Trophoblast cell (in vitro differentiated cells and primary cell): ENCODE measurements around the gene EGFL7.

ENCODE experiments used
- DNase-seq, 2 donors: peaks; one replicate each; pipeline ENCODE4 v3.0.0-alpha.2; 2016
- H2AFZ ChIP-seq: 2 replicates; pipeline ENCODE4 v1.6.1; 2013; ENCODE audit warnings: low read length, moderate library complexity, mild to moderate bottlenecking; ENCODE audit not compliant: insufficient read depth, poor library complexity
- H2AK5ac ChIP-seq: 2 replicates; pipeline ENCODE4 v1.6.1; 2013; ENCODE audit warnings: mild to moderate bottlenecking, low read length
- H2BK120ac ChIP-seq: 2 replicates; pipeline ENCODE4 v1.6.1; 2013; ENCODE audit warnings: low read length, mild to moderate bottlenecking, moderate library complexity; ENCODE audit not compliant: insufficient read depth, poor library complexity
- H2BK12ac ChIP-seq: 2 replicates; pipeline ENCODE4 v1.6.1; 2013; ENCODE audit warnings: mild to moderate bottlenecking, low read length, moderate library complexity
- H2BK5ac ChIP-seq: 2 replicates; pipeline ENCODE4 v1.6.1; 2013; ENCODE audit warnings: low read length, low read depth, moderate library complexity, mild to moderate bottlenecking; ENCODE audit not compliant: poor library complexity
- H3K14ac ChIP-seq: 2 replicates; pipeline ENCODE4 v1.6.1; 2013; ENCODE audit warnings: mild to moderate bottlenecking, low read length
- H3K18ac ChIP-seq: 2 replicates; pipeline ENCODE4 v1.6.1; 2013; ENCODE audit warnings: mild to moderate bottlenecking, low read length
- H3K23ac ChIP-seq: 2 replicates; pipeline ENCODE4 v1.6.1; 2013; ENCODE audit warnings: low read length
- H3K27ac ChIP-seq: 2 replicates; pipeline ENCODE4 v1.5.1; 2013; ENCODE audit warnings: low read depth, mild to moderate bottlenecking, inconsistent platforms, low read length, moderate library complexity
- H3K27me3 ChIP-seq: 2 replicates; pipeline ENCODE4 v1.6.1; 2013; ENCODE audit warnings: inconsistent platforms, mild to moderate bottlenecking, low read length, moderate library complexity; ENCODE audit not compliant: insufficient read depth
- H3K36me3 ChIP-seq, 2 experiments: 1 replicate in 1 of 2; 2 replicates in 1 of 2; pipeline ENCODE4 v1.6.1; 2013; ENCODE audit warnings: low read length in 2 of 2, mild to moderate bottlenecking in 2 of 2, moderate library complexity in 1 of 2; ENCODE audit not compliant: insufficient read depth in 2 of 2, control insufficient read depth in 1 of 2
- H3K4ac ChIP-seq: 2 replicates; pipeline ENCODE4 v1.6.1; 2013; ENCODE audit warnings: low read depth, mild to moderate bottlenecking, low read length, moderate library complexity
- H3K4me1 ChIP-seq, 2 experiments: 1 replicate in 1 of 2; 2 replicates in 1 of 2; pipeline ENCODE4 v1.6.1; 2013; ENCODE audit warnings: low read length in 2 of 2, mild to moderate bottlenecking in 2 of 2, moderate library complexity in 1 of 2; ENCODE audit not compliant: insufficient read depth in 2 of 2, control insufficient read depth in 1 of 2
- H3K4me2 ChIP-seq: 2 replicates; pipeline ENCODE4 v1.6.1; 2013; ENCODE audit warnings: inconsistent platforms, mild to moderate bottlenecking, low read length, moderate library complexity
- H3K4me3 ChIP-seq: 2 replicates; pipeline ENCODE4 v1.5.1; 2013; ENCODE audit warnings: mild to moderate bottlenecking, low read depth, low read length, inconsistent platforms
- H3K79me1 ChIP-seq: one replicate; pipeline ENCODE4 v1.6.1; 2013; ENCODE audit warnings: low read length
- H3K79me2 ChIP-seq: 2 replicates; pipeline ENCODE4 v1.6.1; 2013; ENCODE audit warnings: low read length, mild to moderate bottlenecking; ENCODE audit not compliant: control insufficient read depth, insufficient read depth, poor library complexity
- H3K9ac ChIP-seq: 2 replicates; pipeline ENCODE4 v1.6.1; 2013; ENCODE audit warnings: mild to moderate bottlenecking, low read length
- H3K9me3 ChIP-seq: 2 replicates; pipeline ENCODE4 v1.6.1; 2013; ENCODE audit warnings: low read depth, mild to moderate bottlenecking, control low read depth, inconsistent platforms, low read length; ENCODE audit not compliant: insufficient read depth
- H4K12ac ChIP-seq: 2 replicates; pipeline ENCODE4 v1.6.1; 2013; ENCODE audit warnings: low read depth, mild to moderate bottlenecking, low read length, moderate library complexity
- H4K8ac ChIP-seq: 2 replicates; pipeline ENCODE4 v1.6.1; 2013; ENCODE audit warnings: low read depth, mild to moderate bottlenecking, low read length, moderate library complexity
- H4K91ac ChIP-seq: one replicate; pipeline ENCODE4 v1.6.1; 2013; ENCODE audit warnings: low read depth, mild to moderate bottlenecking, low read length, moderate library complexity
- WGBS: extraction: QIAGEN DNeasy Blood & Tissue Kit; methylation state at CpG from one replicate; pipeline ENCODE4 v1.1.7; 2013; ENCODE audit warnings: missing lambda C conversion rate; ENCODE audit not compliant: insufficient read length, insufficient coverage; ENCODE audit errors: extremely low coverage; 5-methylcytosine and 5-hydroxymethylcytosine counted together

EGFL7 gene

DNA sequence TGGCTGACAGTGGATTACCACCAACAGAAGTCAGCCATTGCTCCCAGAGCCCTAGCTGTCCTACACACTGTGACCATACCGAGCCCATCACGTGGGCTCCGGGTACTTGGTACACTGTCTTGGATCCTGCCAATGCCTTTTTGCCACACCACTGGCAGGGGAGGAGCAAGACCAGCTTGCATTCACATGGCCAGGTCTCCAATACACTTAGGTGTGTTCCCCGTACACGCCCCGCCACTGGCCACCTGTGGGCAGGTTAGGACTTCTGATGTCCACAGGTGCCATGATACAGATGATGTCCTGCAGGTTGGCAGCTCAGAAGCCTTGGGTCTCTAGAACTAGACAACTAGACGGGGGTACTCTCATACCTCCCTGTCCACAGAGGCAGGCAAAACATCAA, 44.3 kb downstream of the EGFL7 start:
- no peak overlapping the region for H3K4me2 ChIP-seq
- no peak overlapping the region for H2AFZ ChIP-seq
- no peak overlapping the region for H3K4ac ChIP-seq
- H3K9me3 ChIP-seq, result no peaks in the 10 kb centered on the region
- no peak for DNase-seq
- no peaks in the 10 kb centered on the region for H3K36me3 ChIP-seq
- no peak overlapping the region for H4K91ac ChIP-seq
- H2AK5ac ChIP-seq, result no peak overlapping the region
- H2BK12ac ChIP-seq, result no peak overlapping the region
- no CpG with 5 or more reads among the region's 7 CpGs for WGBS
- H3K27ac ChIP-seq, result no peak overlapping the region
- no peak overlapping the region for H4K8ac ChIP-seq
- no peak overlapping the region for H3K14ac ChIP-seq
- no peak overlapping the region for H3K9ac ChIP-seq
- H3K4me1 ChIP-seq, result peaks cover 0 to 9% of the 10 kb centered on the region in 2 experiments
- no peak overlapping the region for H2BK5ac ChIP-seq
- no peak overlapping the region for H3K18ac ChIP-seq
- H4K12ac ChIP-seq, result no peak overlapping the region
- no peaks in the 10 kb centered on the region for H3K27me3 ChIP-seq
- H3K79me1 ChIP-seq, result no peaks in the 10 kb centered on the region
- no peak overlapping the region for H2BK120ac ChIP-seq
- no peaks in the 10 kb centered on the region for H3K79me2 ChIP-seq
- no peak overlapping the region for H3K23ac ChIP-seq
- H3K4me3 ChIP-seq, result no peak overlapping the region

DNA sequence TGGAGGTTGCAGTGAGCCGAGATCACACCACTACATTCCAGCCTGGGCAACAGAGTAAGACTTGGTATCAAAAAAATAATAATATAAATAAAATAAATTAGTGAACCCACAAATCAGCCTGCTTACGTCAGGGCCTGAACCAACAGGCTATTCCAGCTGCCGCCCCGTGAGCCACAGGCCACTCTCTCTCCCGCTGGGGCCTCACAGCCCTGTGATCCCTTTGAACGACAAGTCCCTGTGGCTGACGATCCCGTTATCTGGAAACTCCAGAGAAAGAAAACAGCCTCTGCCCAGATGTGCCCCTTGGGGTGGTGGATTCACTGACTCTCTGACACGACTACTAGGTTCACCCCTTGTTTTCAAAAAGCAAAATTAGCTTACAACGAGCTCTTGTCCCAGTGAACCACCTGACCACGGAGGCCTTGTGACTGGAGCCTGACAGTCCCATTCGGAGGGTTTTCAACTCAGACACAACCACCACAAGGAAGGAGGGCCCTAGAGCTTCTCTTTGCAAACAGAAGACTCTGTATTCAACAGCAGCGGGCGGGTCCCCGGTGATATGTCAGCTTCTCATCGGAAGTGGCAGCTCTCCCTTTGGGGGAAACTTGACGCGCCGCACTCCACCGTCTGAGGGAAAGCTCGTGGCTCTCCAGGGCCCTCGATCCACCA, 45.3 kb downstream of the EGFL7 start:
- DNase-seq, result no peak
- H3K14ac ChIP-seq, result no peak overlapping the region
- H2AK5ac ChIP-seq, result no peak overlapping the region
- H3K18ac ChIP-seq, result no peak overlapping the region
- H3K79me1 ChIP-seq, result peaks cover 5% of the 10 kb centered on the region
- H4K12ac ChIP-seq, result no peak overlapping the region
- no peak overlapping the region for H2BK5ac ChIP-seq
- peaks cover 2% of the 10 kb centered on the region for H3K27me3 ChIP-seq
- WGBS, result no CpG with 5 or more reads among the region's 22 CpGs
- no peak overlapping the region for H3K4ac ChIP-seq
- no peaks in the 10 kb centered on the region for H3K36me3 ChIP-seq
- H3K79me2 ChIP-seq, result peaks cover 4% of the 10 kb centered on the region
- no peak overlapping the region for H2BK120ac ChIP-seq
- no peak overlapping the region for H3K27ac ChIP-seq
- no peak overlapping the region for H4K8ac ChIP-seq
- H3K9ac ChIP-seq, result no peak overlapping the region
- no peak overlapping the region for H2BK12ac ChIP-seq
- peaks cover under 1 to 11% of the 10 kb centered on the region in 2 experiments for H3K4me1 ChIP-seq
- H3K23ac ChIP-seq, result no peak overlapping the region
- H2AFZ ChIP-seq, result no peak overlapping the region
- no peaks in the 10 kb centered on the region for H3K9me3 ChIP-seq
- no peak overlapping the region for H4K91ac ChIP-seq
- H3K4me3 ChIP-seq, result no peak overlapping the region
- H3K4me2 ChIP-seq, result no peak overlapping the region

DNA sequence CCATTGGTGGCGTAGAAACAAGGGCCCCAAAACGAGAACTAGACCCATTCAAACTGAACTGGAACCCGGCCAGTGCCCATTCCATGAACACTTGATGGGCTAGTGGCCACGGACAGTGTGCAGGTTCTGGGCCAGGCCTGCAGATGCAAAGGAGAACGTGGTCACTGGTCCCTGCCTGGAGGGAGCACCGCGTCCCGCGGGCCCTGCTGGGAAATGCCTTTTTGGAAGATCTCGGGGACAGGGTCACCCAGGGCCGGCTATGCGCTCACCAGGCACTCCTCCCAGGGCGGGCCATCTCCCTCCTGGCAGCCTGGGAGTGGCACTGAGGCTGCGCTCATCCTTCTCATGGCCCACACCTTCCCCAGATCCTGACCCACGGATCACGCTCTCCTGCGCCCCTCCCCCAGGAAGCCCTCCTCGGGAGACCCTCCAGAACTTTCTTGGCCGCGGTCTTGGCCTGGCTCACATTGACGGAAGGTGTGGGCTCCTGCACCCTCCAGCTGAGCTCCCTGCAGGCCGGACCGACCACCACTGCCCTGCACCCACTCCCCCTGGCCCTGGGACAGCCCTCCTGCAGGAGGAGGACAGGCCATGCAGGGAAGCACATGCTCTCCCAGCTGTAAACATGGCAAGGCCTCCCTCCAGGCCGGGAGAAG, 46.9 kb downstream of the EGFL7 start:
- no peaks in the 10 kb centered on the region for H3K9me3 ChIP-seq
- no peak overlapping the region for H3K18ac ChIP-seq
- H3K9ac ChIP-seq, result no peak overlapping the region
- no peak overlapping the region for H2BK120ac ChIP-seq
- no peak overlapping the region for H2AK5ac ChIP-seq
- H3K79me1 ChIP-seq, result peaks cover 17% of the 10 kb centered on the region
- WGBS, result no CpG with 5 or more reads among the region's 24 CpGs
- no peak overlapping the region for H4K91ac ChIP-seq
- no peaks in the 10 kb centered on the region for H3K36me3 ChIP-seq
- no peak overlapping the region for H3K14ac ChIP-seq
- H3K27ac ChIP-seq, result no peak overlapping the region
- H3K4ac ChIP-seq, result no peak overlapping the region
- no peak overlapping the region for H4K12ac ChIP-seq
- H2AFZ ChIP-seq, result no peak overlapping the region
- H2BK12ac ChIP-seq, result no peak overlapping the region
- H3K23ac ChIP-seq, result no peak overlapping the region
- H2BK5ac ChIP-seq, result no peak overlapping the region
- no peak for DNase-seq
- no peak overlapping the region for H4K8ac ChIP-seq
- H3K27me3 ChIP-seq, result peaks cover 2% of the 10 kb centered on the region
- peaks cover 9% of the 10 kb centered on the region for H3K79me2 ChIP-seq
- H3K4me3 ChIP-seq, result no peak overlapping the region
- H3K4me2 ChIP-seq, result no peak overlapping the region
- peaks cover 16 to 21% of the 10 kb centered on the region in 2 experiments for H3K4me1 ChIP-seq

DNA sequence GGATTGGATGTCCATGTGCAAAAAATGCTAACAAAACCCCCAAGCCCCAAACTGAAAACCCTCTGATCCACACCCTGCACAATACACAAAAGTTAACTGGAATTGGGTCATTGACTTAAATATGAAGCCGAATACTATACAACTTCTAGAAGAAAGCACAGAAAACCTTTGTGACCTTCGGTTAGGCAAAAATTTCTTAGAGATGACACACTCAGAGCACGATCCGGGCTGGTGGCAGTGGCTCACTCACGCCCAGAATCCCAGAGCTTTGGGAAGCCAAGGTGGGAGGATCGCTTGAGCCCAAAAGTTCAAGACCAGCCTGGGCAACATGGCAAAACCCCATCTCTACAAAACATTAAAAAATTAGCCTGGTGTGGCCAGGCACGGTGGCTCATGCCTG, 47.8 kb downstream of the EGFL7 start:
- H2AK5ac ChIP-seq, result no peak overlapping the region
- H2BK120ac ChIP-seq, result no peak overlapping the region
- no peak overlapping the region for H2BK5ac ChIP-seq
- no peak overlapping the region for H2BK12ac ChIP-seq
- peaks cover 22% of the 10 kb centered on the region for H3K79me1 ChIP-seq
- H3K4me1 ChIP-seq, result peaks cover 22 to 27% of the 10 kb centered on the region in 2 experiments
- H3K18ac ChIP-seq, result no peak overlapping the region
- no peak overlapping the region for H3K4me2 ChIP-seq
- H3K36me3 ChIP-seq, result no peaks in the 10 kb centered on the region
- no peak overlapping the region for H3K9ac ChIP-seq
- H4K12ac ChIP-seq, result no peak overlapping the region
- no peaks in the 10 kb centered on the region for H3K9me3 ChIP-seq
- no peak overlapping the region for H2AFZ ChIP-seq
- peaks cover 9% of the 10 kb centered on the region for H3K79me2 ChIP-seq
- H3K23ac ChIP-seq, result no peak overlapping the region
- H3K4ac ChIP-seq, result no peak overlapping the region
- no peak overlapping the region for H4K8ac ChIP-seq
- no peak overlapping the region for H3K4me3 ChIP-seq
- H4K91ac ChIP-seq, result no peak overlapping the region
- no CpG with 5 or more reads among the region's 7 CpGs for WGBS
- DNase-seq, result peak in 1 of 2 donors; percentile 70
- no peak overlapping the region for H3K27ac ChIP-seq
- H3K27me3 ChIP-seq, result peaks cover 2% of the 10 kb centered on the region
- H3K14ac ChIP-seq, result no peak overlapping the region
